GM21717 (cell line): ENCODE results near the gene HHATL.

Source experiments
- ATAC-seq: cut with Tn5 transposase; IDR thresholded peaks from one replicate; pipeline ENCODE4 v1.9.1; 2021; ENCODE audit warnings: mild to moderate bottlenecking, moderate library complexity; ENCODE audit not compliant: unreplicated experiment

The HHATL gene

GRCh38 chr3:42699511-42699971, 3.1 kb downstream of the HHATL start:
- ATAC-seq: no peak

DNA sequence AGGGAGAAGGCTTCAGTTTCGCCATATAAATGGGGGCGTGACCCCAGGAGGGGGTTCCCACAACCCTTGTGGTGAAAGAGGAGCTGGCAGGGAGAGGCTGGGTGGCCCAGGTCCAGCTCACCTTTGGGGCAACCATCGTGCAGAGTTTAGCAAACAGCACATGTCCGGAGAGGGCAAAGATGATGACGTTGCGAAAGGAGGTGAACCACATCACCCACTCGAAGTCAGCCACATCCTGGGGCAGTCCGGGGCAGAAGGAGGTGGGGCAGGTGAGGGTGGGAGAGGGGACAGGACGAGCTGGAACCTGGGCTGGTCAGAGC, 3.7 kb downstream of the HHATL start:
- ATAC-seq: no peak

GRCh38 chr3:42698216-42698910, 4.2 kb downstream of the HHATL start:
- no peak for ATAC-seq

- no peak for ATAC-seq
Observed at GRCh38 chr3:42697289-42698051, 5.1 kb downstream of the HHATL start.

DNA sequence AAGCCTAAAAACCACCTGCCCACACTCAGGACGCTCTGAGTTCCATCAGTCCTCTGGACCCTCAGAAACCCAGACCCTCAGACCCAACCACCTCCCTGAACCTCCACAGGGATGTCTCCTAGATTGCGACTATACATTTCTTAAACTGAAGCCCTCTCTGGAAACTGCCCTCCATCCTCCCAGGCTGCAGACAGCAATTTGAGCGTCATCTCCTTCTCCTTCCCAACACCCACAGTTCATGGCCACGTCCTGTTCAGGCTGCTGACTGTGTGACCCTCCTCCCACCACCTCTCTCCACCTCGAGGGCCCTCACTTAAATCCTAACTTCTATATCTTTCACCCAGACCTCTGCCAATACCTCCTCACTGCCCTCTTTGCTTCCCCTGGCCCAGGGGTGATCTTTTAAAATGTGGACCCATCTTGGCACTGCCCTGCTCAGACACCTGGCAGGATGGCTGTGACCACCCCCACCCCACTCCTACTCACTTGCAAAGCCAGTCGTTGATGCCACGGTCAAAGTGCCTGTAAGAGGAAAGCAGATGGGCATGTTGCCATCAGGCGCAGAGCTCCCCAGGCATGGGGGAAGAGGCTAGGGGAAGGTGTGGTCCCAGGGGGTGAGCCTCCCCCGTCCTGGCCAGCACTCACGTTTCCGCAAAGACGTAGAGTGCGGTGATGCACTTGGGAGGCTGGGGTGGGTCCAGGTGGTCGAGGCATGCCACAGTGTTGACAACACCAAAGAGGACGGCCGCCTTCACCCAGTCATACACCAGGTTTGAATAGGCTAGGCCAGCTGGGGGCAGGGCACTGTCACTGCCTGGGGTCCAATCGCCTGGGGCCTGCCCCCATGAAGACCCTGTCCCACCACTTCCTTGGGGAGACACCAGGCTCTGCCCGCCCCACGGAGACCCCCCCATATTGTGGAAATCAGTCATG, 6.0 kb downstream of the HHATL start:
- ATAC-seq: no peak

DNA sequence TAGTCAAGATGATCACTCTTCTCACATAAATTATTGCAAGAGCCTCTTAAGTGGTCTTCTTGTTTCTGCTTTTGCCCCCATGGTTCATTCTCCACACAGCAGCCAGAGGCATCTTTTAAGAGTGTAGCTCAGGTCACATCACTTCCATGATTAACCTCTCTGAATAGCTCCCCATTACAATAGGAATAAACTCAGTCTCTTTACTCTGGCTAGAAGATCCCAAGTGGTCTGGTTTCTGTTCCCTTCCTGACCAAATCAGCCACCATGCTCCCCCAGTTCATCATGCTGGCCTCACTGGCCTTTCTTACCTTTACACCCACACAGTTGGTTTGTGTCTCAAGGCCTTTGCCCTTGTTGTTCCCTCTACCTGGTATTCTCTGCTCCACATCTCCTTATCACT, 8.2 kb downstream of the HHATL start:
- ATAC-seq: no peak

DNA sequence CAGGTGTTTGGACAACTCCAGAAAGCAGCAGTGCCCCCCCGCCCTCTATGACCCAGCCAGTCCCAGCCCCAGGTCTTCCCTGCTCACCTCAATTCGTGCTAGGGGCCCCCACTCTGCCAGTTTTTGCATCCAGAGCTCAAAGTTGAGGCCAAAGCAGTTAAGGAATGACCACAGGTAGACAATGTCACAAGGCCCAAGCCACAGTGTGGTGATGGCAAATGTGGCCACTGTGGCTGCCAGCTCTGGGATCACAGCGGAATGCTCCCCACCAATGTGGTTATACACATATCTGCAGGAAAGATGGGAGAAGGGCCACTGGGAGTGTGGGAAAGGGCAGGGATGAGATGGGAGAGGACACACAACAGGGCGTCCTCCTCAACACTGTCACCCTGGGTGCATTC, 9.1 kb downstream of the HHATL start:
- ATAC-seq: no peak

- ATAC-seq: no peak
Observed at GRCh38 chr3:42692667-42693529, 9.7 kb downstream of the HHATL start.

DNA sequence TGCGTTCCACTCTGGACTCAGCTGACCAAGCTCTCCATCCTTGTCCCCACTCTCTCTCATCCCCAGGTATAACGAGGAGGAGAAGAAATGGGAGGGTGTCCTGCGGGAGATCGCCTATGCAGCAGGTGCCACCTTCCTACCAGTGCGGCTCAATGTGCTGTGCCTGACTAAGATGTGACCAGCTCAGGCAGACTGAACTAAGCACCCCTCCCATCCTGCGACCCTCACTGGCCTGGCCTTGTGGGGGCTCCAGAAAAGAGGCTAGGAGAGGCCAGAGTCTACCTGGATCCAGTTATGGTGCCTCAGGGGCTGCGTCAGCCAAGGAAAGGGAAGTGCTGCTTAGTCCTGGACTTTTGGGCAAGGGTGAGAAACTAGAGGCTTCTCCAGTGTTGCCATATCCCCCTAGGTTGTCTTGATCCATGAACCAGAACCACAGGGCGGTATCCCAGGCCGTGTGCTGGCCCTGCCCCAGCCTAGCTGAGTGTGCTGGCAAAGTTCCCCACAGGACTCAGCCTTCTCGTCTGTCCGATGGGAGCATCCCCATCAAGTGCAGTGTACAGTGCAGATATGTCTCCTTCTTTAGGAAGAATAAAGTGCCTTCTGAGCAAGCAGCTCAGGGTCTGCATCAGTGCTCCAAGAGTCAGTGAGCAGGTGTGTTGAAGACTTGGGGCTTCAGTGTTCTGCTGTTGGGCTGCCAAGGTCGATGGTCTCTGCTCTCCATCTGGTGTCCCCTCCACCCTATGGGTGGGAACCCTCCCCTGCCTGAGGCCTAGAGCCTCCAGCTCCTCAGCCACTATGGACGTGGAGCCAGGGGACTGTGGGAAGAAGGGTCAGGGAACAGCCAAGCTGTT, 10.6 kb downstream of the HHATL start:
- ATAC-seq: no peak

GRCh38 chr3:42690766-42691680, 11.6 kb downstream of the HHATL start:
- no peak for ATAC-seq

DNA sequence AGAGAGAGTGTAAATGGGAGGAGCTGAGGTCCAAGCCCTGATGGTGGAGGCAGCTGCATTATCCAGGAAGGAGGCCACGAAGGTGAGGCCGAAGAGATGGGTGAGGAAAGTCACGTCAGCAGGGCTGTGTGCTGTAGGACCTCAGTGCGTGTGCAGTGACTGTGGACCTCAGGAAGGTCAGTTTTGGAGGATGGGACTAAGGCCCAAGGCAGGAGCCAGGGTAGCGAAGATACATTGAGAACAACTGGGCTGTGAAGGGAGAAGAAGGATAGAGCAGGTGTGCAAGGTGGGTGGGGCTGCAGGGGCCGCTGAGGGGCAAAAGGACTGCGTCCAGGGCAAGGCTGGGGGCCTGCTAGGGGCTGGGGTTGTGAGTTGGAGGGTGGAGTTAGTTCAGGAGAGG, 12.4 kb downstream of the HHATL start:
- ATAC-seq: no peak

DNA sequence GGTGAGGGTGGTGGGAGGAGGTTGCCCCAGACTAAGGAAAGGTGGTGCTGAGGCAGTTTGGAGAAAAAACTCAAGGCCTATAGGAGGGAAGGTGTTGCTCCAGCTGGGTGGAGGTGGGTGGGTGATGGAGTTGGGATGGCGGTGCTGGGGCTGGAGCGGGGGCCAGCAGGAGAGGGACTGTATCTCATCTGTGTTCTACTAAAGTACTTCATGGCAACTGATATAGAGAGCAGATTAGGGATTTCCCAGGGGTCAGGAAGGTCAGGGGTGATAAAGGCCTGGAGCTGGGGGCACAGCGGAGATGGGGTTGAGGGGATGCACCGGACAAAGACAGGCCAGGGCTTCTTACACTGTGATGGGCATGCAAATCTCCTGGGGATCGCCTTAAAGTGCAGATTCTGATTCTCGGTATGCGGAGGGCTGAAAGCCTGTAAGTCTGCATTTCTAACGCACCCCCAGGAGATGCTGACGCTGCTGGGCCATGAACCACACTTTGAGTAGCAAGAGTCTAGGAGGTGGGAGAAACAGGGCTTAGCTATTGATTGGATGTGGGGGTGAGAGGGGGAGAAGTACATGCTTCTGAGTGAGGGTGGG, 13.1 kb downstream of the HHATL start:
- ATAC-seq: no peak

DNA sequence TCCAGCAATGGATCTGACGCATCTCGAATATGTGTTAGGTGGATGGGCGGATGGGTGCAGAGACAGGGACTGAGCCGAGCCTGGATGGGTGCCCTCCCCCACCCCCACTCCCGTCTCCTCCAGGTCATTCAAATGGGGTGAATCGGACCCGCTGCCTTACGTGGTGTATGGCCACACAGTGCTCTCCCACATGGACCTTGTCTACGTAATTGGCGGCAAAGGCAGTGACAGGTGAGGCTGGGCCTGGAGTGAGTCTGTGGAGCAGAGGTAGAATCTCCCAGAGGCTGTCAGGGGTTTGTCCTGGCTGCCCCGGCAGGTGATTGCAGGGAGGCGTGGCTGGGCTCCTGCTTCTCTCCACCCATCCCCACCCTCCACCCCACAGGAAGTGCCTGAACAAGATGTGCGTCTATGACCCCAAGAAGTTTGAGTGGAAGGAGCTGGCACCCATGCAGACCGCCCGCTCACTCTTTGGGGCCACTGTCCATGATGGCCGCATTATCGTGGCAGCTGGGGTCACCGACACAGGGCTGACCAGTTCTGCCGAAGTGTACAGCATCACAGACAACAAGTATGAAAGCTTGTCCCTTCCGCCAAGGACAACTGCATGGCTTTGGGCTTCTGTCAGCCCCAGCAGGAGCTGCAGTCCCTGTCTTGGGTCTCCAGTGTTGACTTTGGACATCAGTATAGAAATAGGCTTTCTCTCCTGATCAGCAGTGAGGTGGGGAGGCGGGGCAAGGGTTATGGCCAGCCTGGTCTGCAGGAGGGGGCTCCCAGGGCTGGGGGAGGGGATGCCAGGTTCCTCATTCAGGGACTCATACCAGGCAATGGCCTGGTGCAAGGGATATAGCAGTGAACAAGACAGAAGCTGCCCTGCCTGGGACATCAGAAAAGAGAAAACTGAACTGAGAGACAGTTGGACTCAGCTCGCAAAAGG, 13.8 kb downstream of the HHATL start:
- ATAC-seq: no peak

- no peak for ATAC-seq
Observed at GRCh38 chr3:42688016-42688415, 14.6 kb downstream of the HHATL start.

- ATAC-seq: no peak
Observed at GRCh38 chr3:42686832-42687650, 15.6 kb downstream of the HHATL start.
